ENCODE data around the gene TEAD1.

- no peak for TF ChIP-seq CTCF (conservative IDR thresholded peaks at IDR 0.05)
- no peak for TF ChIP-seq EZH2 (IDR thresholded peaks at IDR 0.05; ENCODE audit: low read depth)
Measured at GRCh38 chr11:12745787-12746186, 71.6 kb downstream of the TEAD1 start.
